K562 (cell line): ENCODE measurements around the gene FBN3. TPM values are rescaled to one million over a fixed set of nuclear protein-coding genes. Genes with fewer than 3 reads are reported as not detected.
A peak's percentile ranks its signal among the peaks of the same experiment; 100 is the strongest.

Experiments
- FOXJ2 ChIP-seq: fragments of 200-800 bp; sonication (Bioruptor generic); IDR thresholded peaks from 2 replicates; pipeline ENCODE4 v1.6.1; 2016; ENCODE audit warnings: missing genetic modification characterization, missing compliant biosample characterization
- KAT2B ChIP-seq: IDR thresholded peaks from one replicate; pipeline ENCODE4 v1.6.1; 2012; ENCODE audit warnings: low read depth, mild to moderate bottlenecking, control low read depth, inconsistent platforms, low read length, moderate library complexity
- MCM3 ChIP-seq: fragments of 450-650 bp; IDR thresholded peaks from 2 replicates; pipeline ENCODE4 v1.6.1; 2016
- MGA ChIP-seq: fragments of 450-650 bp; IDR thresholded peaks from 2 replicates; pipeline ENCODE4 v1.6.1; 2016; ENCODE audit warnings: mild to moderate bottlenecking, moderate library complexity
- NONO ChIP-seq, 2 experiments: fragments of 200-400 bp in 1 of 2; fragments of 450-650 bp in 1 of 2; formaldehyde crosslinking in 1 of 2; IDR thresholded peaks; 2 replicates each; pipeline ENCODE4 v1.6.1; 2017; ENCODE audit warnings: low read depth in 2 of 2, mild to moderate bottlenecking in 2 of 2, moderate library complexity in 2 of 2, low read length in 1 of 2
- NR2C1 ChIP-seq, 2 experiments: fragments of 450-650 bp; IDR thresholded peaks; 2 replicates each; pipeline ENCODE4 v1.6.1; 2017; ENCODE audit warnings: mild to moderate bottlenecking in 2 of 2, antibody characterized with exemption in 1 of 2, inconsistent platforms in 1 of 2, missing compliant biosample characterization in 1 of 2, missing genetic modification characterization in 1 of 2
- SREBF1 ChIP-seq: fragments of 150-350 bp; IDR thresholded peaks from 2 replicates; pipeline ENCODE4 v1.6.1; 2014; ENCODE audit warnings: antibody characterized with exemption, low read depth, low read length, borderline replicate concordance
- TFE3 ChIP-seq: fragments of 450-650 bp; formaldehyde crosslinking; IDR thresholded peaks from 2 replicates; pipeline ENCODE4 v1.4.0; 2020; ENCODE audit warnings: mild to moderate bottlenecking, mixed read lengths
- ZKSCAN1 ChIP-seq: fragments of 150-350 bp; IDR thresholded peaks from 2 replicates; pipeline ENCODE4 v1.6.1; 2016; ENCODE audit warnings: low read depth, low read length
- ZNF507 ChIP-seq: conservative IDR thresholded peaks from 2 replicates; pipeline ENCODE4 v1.6.1; 2017; ENCODE audit warnings: missing genetic modification characterization, missing compliant biosample characterization
- ZNF512 ChIP-seq: IDR thresholded peaks from 2 replicates; pipeline ENCODE4 v1.6.1; 2016; ENCODE audit warnings: missing genetic modification characterization, missing compliant biosample characterization
- polyA plus RNA-seq, 8 experiments: library from polyadenylated mRNA; depleted of rRNA in 4 of 8; stranded (reverse) in 5 of 8; unstranded in 3 of 8; fragments of >200 nt; fragmentation: Nextera tagmentation in 2 of 8; fragmentation: Illumina TruSeq in 1 of 8; extraction: Ambion mirVana in 2 of 8; extraction: Trizol in 1 of 8; gene quantifications; 2 replicates each; pipeline versions ENCODE4 v1.2.1 to v1.2.3, GENCODE V29; 2011 to 2014; ENCODE audit warnings: inconsistent platforms in 1 of 8, missing spikeins in 1 of 8
- total RNA-seq, 7 experiments: library from RNA; depleted of rRNA in 6 of 7; stranded (reverse); fragments of >200 nt in 6 of 7; fragmentation: Illumina TruSeq in 2 of 7; extraction: Trizol in 2 of 7; gene quantifications; 2 replicates each; pipeline versions ENCODE4 v1.2.1 to v1.2.3, GENCODE V29; 2011 to 2021; ENCODE audit warnings: low replicate concordance in 1 of 7

The FBN3 gene
- total and polyA plus RNA-seq, 9 of the 15 experiments (the other 6 are each of a cell fraction or from before 2014, with no cell fraction given) = under 0.01 to 0.29 (median 0.01) TPM; not detected in 4

DNA sequence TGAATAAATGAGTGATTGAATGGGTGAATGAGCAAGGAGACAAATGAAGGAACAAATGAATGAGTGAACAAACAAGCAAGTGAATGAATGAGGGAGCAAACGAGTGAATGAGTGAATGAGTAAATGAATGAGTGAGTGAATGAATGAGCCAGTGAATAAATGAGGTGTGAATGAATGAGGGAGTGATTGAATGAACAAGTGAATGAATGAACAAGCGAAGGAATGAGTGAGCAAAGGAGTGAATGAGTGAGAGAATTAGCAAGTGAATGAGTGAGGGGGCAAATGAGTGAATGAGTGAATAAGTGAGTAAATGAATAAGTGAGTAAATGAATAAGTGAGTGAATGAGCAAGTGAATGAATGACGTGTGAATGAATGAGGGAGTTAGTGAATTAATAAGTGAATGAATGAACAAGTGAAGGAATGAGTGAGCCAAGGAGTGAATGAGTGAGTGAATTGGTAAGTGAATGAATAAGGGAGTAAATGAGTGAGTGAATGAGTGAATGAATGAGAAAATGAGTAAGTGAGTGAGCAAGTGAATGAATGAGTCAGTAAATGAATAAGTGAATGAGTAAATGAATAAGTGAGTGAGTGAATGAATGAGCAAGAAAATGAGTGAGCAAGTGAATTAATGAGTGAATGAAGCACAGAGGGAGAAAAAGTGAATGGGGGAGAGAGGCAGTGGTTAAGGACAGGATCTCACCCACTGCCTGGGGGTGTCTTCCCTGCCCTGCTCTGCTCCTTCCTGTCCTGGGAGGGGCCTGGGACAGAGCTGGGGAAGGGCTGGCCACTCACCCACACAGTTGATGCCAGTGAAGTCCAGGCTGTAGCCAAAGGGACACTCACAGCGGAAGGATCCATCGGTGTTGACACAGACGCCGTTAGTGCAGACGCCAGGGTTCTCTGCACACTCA lies 60.4 kb downstream of the FBN3 start (continued):
- TF ChIP-seq TFE3 (CRISPR knock-in tag) (no peak), ZKSCAN1 (no peak), ZNF512 (tag) (peak; percentile 30), NONO (IDR thresholded peaks at IDR 0.05; ENCODE audit: low read depth in 2 of 2, low read length in 1 of 2) (no peak), KAT2B (no peak), MCM3 (no peak), MGA (no peak), ZNF507 (tag) (no peak), FOXJ2 (no peak), SREBF1 (no peak), NR2C1 (IDR thresholded peaks at IDR 0.05) (peak; percentile 19; the same call in 1 of the 2 replicates), NR2C1 (tag; IDR thresholded peaks at IDR 0.05) (no peak)
- TF ChIP-seq, all 486 proteins: peak for 7
